ENCODE data around the gene SMAD7.

DNA sequence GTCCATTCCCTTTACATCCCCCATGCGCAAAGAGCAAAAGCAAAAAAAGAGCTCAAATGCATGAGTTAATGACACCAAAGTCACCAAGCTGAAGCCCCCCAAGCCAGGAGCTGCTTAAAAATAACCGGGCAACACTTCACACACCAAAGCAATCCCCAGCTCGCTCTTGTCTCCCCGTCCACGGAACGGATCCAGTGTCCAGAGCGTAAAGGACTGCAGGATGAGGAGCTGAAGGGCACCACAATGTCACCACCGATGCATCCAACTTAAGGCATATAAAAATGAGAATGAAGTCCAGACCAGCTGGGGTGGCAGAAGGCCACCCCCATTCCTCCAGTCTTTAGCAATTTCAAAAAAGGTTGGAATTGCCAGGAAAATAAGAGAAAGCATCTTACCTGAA is 8.7 kb downstream of the SMAD7 start:
- TF ChIP-seq, protein P1, sequence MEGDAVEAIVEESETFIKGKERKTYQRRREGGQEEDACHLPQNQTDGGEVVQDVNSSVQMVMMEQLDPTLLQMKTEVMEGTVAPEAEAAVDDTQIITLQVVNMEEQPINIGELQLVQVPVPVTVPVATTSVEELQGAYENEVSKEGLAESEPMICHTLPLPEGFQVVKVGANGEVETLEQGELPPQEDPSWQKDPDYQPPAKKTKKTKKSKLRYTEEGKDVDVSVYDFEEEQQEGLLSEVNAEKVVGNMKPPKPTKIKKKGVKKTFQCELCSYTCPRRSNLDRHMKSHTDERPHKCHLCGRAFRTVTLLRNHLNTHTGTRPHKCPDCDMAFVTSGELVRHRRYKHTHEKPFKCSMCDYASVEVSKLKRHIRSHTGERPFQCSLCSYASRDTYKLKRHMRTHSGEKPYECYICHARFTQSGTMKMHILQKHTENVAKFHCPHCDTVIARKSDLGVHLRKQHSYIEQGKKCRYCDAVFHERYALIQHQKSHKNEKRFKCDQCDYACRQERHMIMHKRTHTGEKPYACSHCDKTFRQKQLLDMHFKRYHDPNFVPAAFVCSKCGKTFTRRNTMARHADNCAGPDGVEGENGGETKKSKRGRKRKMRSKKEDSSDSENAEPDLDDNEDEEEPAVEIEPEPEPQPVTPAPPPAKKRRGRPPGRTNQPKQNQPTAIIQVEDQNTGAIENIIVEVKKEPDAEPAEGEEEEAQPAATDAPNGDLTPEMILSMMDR (IDR thresholded peaks at IDR 0.05), result no peak
- TF ChIP-seq POLR2A (IDR thresholded peaks at IDR 0.05), result no peak

Measured in body of pancreas (tissue), 4 donors.